Neuronal stem cell (in vitro differentiated cells): Measurements from ENCODE around the gene PRAMEF13. TPM values are rescaled to one million over a fixed set of nuclear protein-coding genes. Genes with fewer than 3 reads are reported as not detected.
"Not testable (repeated sequence)": the region's sequence is repeated elsewhere in the genome, so short reads cannot be mapped to it uniquely, and the experiment has no call there.

Source experiments
- DNase-seq: peaks from one replicate; pipeline ENCODE4 v3.0.0-alpha.2; 2013; ENCODE audit warnings: low spot score
- H2AFZ ChIP-seq: one replicate; pipeline ENCODE4 v1.6.1; 2013; ENCODE audit warnings: mild to moderate bottlenecking, low read length, inconsistent platforms
- H2AK5ac ChIP-seq: 2 replicates; pipeline ENCODE4 v1.6.1; 2013; ENCODE audit warnings: low read depth, mild to moderate bottlenecking, inconsistent platforms, low read length, moderate library complexity, mixed read lengths
- H2BK120ac ChIP-seq: 2 replicates; pipeline ENCODE4 v1.6.1; 2013; ENCODE audit warnings: low read depth, mild to moderate bottlenecking, inconsistent platforms, low read length, moderate library complexity, mixed read lengths
- H2BK12ac ChIP-seq: one replicate; pipeline ENCODE4 v1.6.1; 2013; ENCODE audit warnings: low read length, inconsistent platforms
- H2BK15ac ChIP-seq: 2 replicates; pipeline ENCODE4 v1.6.1; 2013; ENCODE audit warnings: mild to moderate bottlenecking, low read length, inconsistent platforms, mixed read lengths
- H2BK5ac ChIP-seq: one replicate; pipeline ENCODE4 v1.6.1; 2013; ENCODE audit warnings: inconsistent platforms, mild to moderate bottlenecking, low read length, moderate library complexity
- H3K14ac ChIP-seq: one replicate; pipeline ENCODE4 v1.6.1; 2013; ENCODE audit warnings: low read length, inconsistent platforms
- H3K18ac ChIP-seq: 2 replicates; pipeline ENCODE4 v1.6.1; 2013; ENCODE audit warnings: low read length, inconsistent platforms
- H3K23ac ChIP-seq: 2 replicates; pipeline ENCODE4 v1.6.1; 2013; ENCODE audit warnings: low read depth, mild to moderate bottlenecking, mixed read lengths, low read length, inconsistent platforms; ENCODE audit not compliant: poor library complexity
- H3K27ac ChIP-seq: replicated peaks from 3 replicates; pipeline ENCODE4 v1.5.1; 2013; ENCODE audit warnings: low read length, inconsistent platforms
- H3K27me3 ChIP-seq, 3 experiments: 2 replicates each; pipeline ENCODE4 v1.6.1; 2013; ENCODE audit warnings: low read length in 3 of 3, mild to moderate bottlenecking in 2 of 3, inconsistent platforms in 1 of 3, low read depth in 1 of 3, mixed read lengths in 1 of 3, moderate library complexity in 1 of 3; ENCODE audit not compliant: control insufficient read depth in 3 of 3, insufficient read depth in 3 of 3
- H3K36me3 ChIP-seq, 2 donors: replicated peaks in 1 of 2; 2 replicates each; pipeline ENCODE4 v1.6.1; 2013; ENCODE audit warnings: low read length in 2 of 2; ENCODE audit not compliant: control insufficient read depth in 2 of 2, insufficient read depth in 2 of 2
- H3K4ac ChIP-seq: 2 replicates; pipeline ENCODE4 v1.6.1; 2013; ENCODE audit warnings: inconsistent platforms, mild to moderate bottlenecking, low read length, moderate library complexity
- H3K4me1 ChIP-seq, 2 donors: 1 replicate in 1 of 2; 2 replicates in 1 of 2; pipeline ENCODE4 v1.6.1; 2013; ENCODE audit warnings: low read length in 2 of 2, low read depth in 1 of 2; ENCODE audit not compliant: control insufficient read depth in 2 of 2, insufficient read depth in 1 of 2
- H3K4me2 ChIP-seq: one replicate; pipeline ENCODE4 v1.6.1; 2013; ENCODE audit warnings: mild to moderate bottlenecking, low read length, inconsistent platforms; ENCODE audit not compliant: insufficient read depth, poor library complexity, severe bottlenecking
- H3K4me3 ChIP-seq, 2 donors: 2 replicates each; pipeline ENCODE4 v1.5.1; 2013; ENCODE audit warnings: low read length in 2 of 2, mild to moderate bottlenecking in 2 of 2, inconsistent platforms in 1 of 2, moderate library complexity in 1 of 2
- H3K79me1 ChIP-seq: one replicate; pipeline ENCODE4 v1.6.1; 2013; ENCODE audit warnings: low read depth, mild to moderate bottlenecking, inconsistent platforms, low read length, moderate library complexity
- H3K9ac ChIP-seq: one replicate; pipeline ENCODE4 v1.6.1; 2013; ENCODE audit warnings: mild to moderate bottlenecking, low read depth, low read length, inconsistent platforms; ENCODE audit not compliant: poor library complexity
- H3K9me3 ChIP-seq, 2 donors: replicated peaks in 1 of 2; 2 replicates each; pipeline versions ENCODE3 to v1.6.1; 2013; ENCODE audit warnings: low read length in 2 of 2, mild to moderate bottlenecking in 2 of 2, inconsistent platforms in 1 of 2, low read depth in 1 of 2, mixed read lengths in 1 of 2, moderate library complexity in 1 of 2; ENCODE audit not compliant: control insufficient read depth in 2 of 2, insufficient read depth in 1 of 2
- H4K8ac ChIP-seq: one replicate; pipeline ENCODE4 v1.6.1; 2013; ENCODE audit warnings: low read depth, mild to moderate bottlenecking, inconsistent platforms, low read length, moderate library complexity
- H4K91ac ChIP-seq: one replicate; pipeline ENCODE4 v1.6.1; 2013; ENCODE audit warnings: low read length, low read depth, mild to moderate bottlenecking, inconsistent platforms; ENCODE audit not compliant: poor library complexity
- WGBS, 2 donors: extraction: QIAGEN DNeasy Blood & Tissue Kit; methylation state at CpG; one replicate each; pipeline ENCODE4 v1.1.7; 2013; ENCODE audit warnings: missing lambda C conversion rate in 2 of 2, mixed read lengths in 1 of 2; ENCODE audit not compliant: insufficient read length in 2 of 2, insufficient replicate concordance in 1 of 2; ENCODE audit errors: extremely low coverage in 2 of 2; 5-methylcytosine and 5-hydroxymethylcytosine counted together
- polyA plus RNA-seq, 2 experiments: library from polyadenylated mRNA; stranded (reverse); fragments of 200-250 nt; gene quantifications; one replicate each; pipeline ENCODE4 v1.2.3, GENCODE V29; 2013

The PRAMEF13 gene
- polyA plus RNA-seq (2013, experiment 1 of 2) = not detected
- polyA plus RNA-seq (2013, experiment 2 of 2) = not detected

- H3K9ac ChIP-seq, H3K4ac ChIP-seq, H3K27ac ChIP-seq, H2AFZ ChIP-seq, H2AK5ac ChIP-seq, H2BK15ac ChIP-seq, H4K8ac ChIP-seq, H3K4me2 ChIP-seq, H3K18ac ChIP-seq, H2BK5ac ChIP-seq, H3K23ac ChIP-seq, H3K4me1 ChIP-seq, H3K14ac ChIP-seq, H2BK120ac ChIP-seq, DNase-seq, H2BK12ac ChIP-seq, H3K36me3 ChIP-seq, H3K27me3 ChIP-seq, H3K9me3 ChIP-seq, H4K91ac ChIP-seq, H3K79me1 ChIP-seq, H3K4me3 ChIP-seq: not testable (repeated sequence)
- WGBS, 2 donors = no CpG with 5 or more reads among the region's 5 CpGs
Measured at GRCh38 chr1:13201309-13201708, at the start of gene PRAMEF13. Gene PRAMEF13, minus strand, starts transcription at chr1:13201409. Its CDS starts 1,820 bp downstream, at chr1:13199589.

GRCh38 chr1:13247122-13247521 is 45.9 kb upstream of the PRAMEF13 start:
- not testable (repeated sequence) for H2BK120ac ChIP-seq, H3K4ac ChIP-seq, H3K4me3 ChIP-seq, H3K23ac ChIP-seq, H2AK5ac ChIP-seq, H3K27me3 ChIP-seq, H2AFZ ChIP-seq, H3K9ac ChIP-seq, H3K36me3 ChIP-seq, H2BK15ac ChIP-seq, H3K9me3 ChIP-seq, H3K14ac ChIP-seq, H4K91ac ChIP-seq, H3K27ac ChIP-seq, H3K4me2 ChIP-seq, DNase-seq, H2BK12ac ChIP-seq, H2BK5ac ChIP-seq, H3K79me1 ChIP-seq, H3K18ac ChIP-seq, H3K4me1 ChIP-seq, H4K8ac ChIP-seq
- no CpG with 5 or more reads among the region's 7 CpGs for WGBS, 2 donors

- H2AK5ac ChIP-seq, H3K14ac ChIP-seq: not testable (repeated sequence)
Measured at GRCh38 chr1:13246554-13246871, 45.3 kb upstream of the PRAMEF13 start.

GRCh38 chr1:13245841-13246553 is 44.8 kb upstream of the PRAMEF13 start:
- H2BK12ac ChIP-seq, H3K18ac ChIP-seq, H3K27ac ChIP-seq, H2BK15ac ChIP-seq, H3K27me3 ChIP-seq, H2BK120ac ChIP-seq, H3K4me1 ChIP-seq, H4K8ac ChIP-seq, H3K4me3 ChIP-seq, H2AFZ ChIP-seq, H3K36me3 ChIP-seq, H2AK5ac ChIP-seq, H4K91ac ChIP-seq, H3K9ac ChIP-seq, H3K23ac ChIP-seq, H3K4ac ChIP-seq, H2BK5ac ChIP-seq, DNase-seq, H3K9me3 ChIP-seq, H3K14ac ChIP-seq, H3K4me2 ChIP-seq, H3K79me1 ChIP-seq: not testable (repeated sequence)
- whole genome bisulfite sequencing, 2 donors = no CpG with 5 or more reads among the region's 5 CpGs

More at GRCh38 chr1:13246554-13246871, 45.3 kb upstream of the PRAMEF13 start:
- not testable (repeated sequence) for H2BK5ac ChIP-seq, H3K18ac ChIP-seq, H4K8ac ChIP-seq, H3K27ac ChIP-seq, H3K27me3 ChIP-seq, H2BK120ac ChIP-seq, DNase-seq, H3K9ac ChIP-seq, H4K91ac ChIP-seq, H3K36me3 ChIP-seq, H3K9me3 ChIP-seq, H3K4me2 ChIP-seq, H2AFZ ChIP-seq, H3K4me1 ChIP-seq, H3K4me3 ChIP-seq, H2BK12ac ChIP-seq, H3K79me1 ChIP-seq, H3K4ac ChIP-seq, H2BK15ac ChIP-seq, H3K23ac ChIP-seq
- no CpG with 5 or more reads among the region's 2 CpGs for WGBS, 2 donors
